Esophagus (tissue), 2 donors: ENCODE data around the gene NHEJ1. TPM values are rescaled to one million over a fixed set of nuclear protein-coding genes. Genes with fewer than 3 reads are reported as not detected.

Experiments used
- H3K27ac ChIP-seq, 2 donors: one replicate each; pipeline ENCODE4 v1.5.1; 2013; ENCODE audit warnings: low read depth in 2 of 2, mild to moderate bottlenecking in 2 of 2, inconsistent platforms in 1 of 2, low read length in 1 of 2, moderate library complexity in 1 of 2
- H3K27me3 ChIP-seq, 2 donors: one replicate each; pipeline ENCODE4 v1.6.1; 2013; ENCODE audit warnings: low read length in 2 of 2, control low read depth in 1 of 2, mild to moderate bottlenecking in 1 of 2; ENCODE audit not compliant: insufficient read depth in 2 of 2, control insufficient read depth in 1 of 2
- H3K36me3 ChIP-seq, 2 donors: one replicate each; pipeline ENCODE4 v1.6.1; 2013; ENCODE audit warnings: low read length in 1 of 2; ENCODE audit not compliant: control insufficient read depth in 2 of 2, insufficient read depth in 2 of 2
- H3K4me1 ChIP-seq, 2 donors: one replicate each; pipeline ENCODE4 v1.6.1; 2013; ENCODE audit warnings: low read length in 1 of 2; ENCODE audit not compliant: control insufficient read depth in 2 of 2, insufficient read depth in 2 of 2
- H3K4me3 ChIP-seq, 2 donors: one replicate each; pipeline ENCODE4 v1.5.1; 2013; ENCODE audit warnings: low read length in 2 of 2, mild to moderate bottlenecking in 2 of 2, low read depth in 1 of 2, moderate library complexity in 1 of 2
- H3K9me3 ChIP-seq, 2 donors: one replicate each; pipeline ENCODE4 v1.6.1; 2013; ENCODE audit warnings: mild to moderate bottlenecking in 2 of 2, low read depth in 1 of 2, low read length in 1 of 2, moderate library complexity in 1 of 2; ENCODE audit not compliant: control insufficient read depth in 2 of 2, insufficient read depth in 1 of 2
- WGBS, 2 donors: extraction: QIAGEN DNeasy Blood & Tissue Kit; methylation state at CpG; one replicate each; pipeline ENCODE4 v1.1.7; 2013; 5-methylcytosine and 5-hydroxymethylcytosine counted together
- polyA plus RNA-seq, 2 donors: library from polyadenylated mRNA; stranded (reverse); fragments of 200-250 nt; gene quantifications; one replicate each; pipeline ENCODE4 v1.2.3, GENCODE V29; 2013
- donor health status: healthy with polysubstance abuse.
- donor health status: Bipolar disorder and iron deficiency.

Gene NHEJ1
- polyA plus RNA-seq, 2 donors: 4.4 to 5.9 TPM

- Histone ChIP-seq H3K27ac (peak overlapping the region; percentile 99), H3K4me1 (peaks cover 0 to 11% of the 10 kb centered on the region in 2 donors), H3K36me3 (peaks cover under 1 to 31% of the 10 kb centered on the region in 2 donors), H3K27me3 (no peaks in the 10 kb centered on the region), H3K4me3 (peak overlapping the region; percentile 80 to 88), H3K9me3 (no peaks in the 10 kb centered on the region)
- WGBS, 2 donors: 2 to 3% methylated on average over 41 to 45 of the region's 45 CpGs
These were observed 15.6 kb upstream of the NHEJ1 start for GRCh38 chr2:219175928-219176817.

- peak overlapping the region in 1 of 2 donors; percentile 80 for H3K4me3 ChIP-seq
- WGBS, 2 donors: 81 to 82% methylated on average over 7 of the region's 7 CpGs
- H3K36me3 ChIP-seq: peaks cover 0 to 24% of the 10 kb centered on the region in 2 donors
- H3K27ac ChIP-seq: peak overlapping the region in 1 of 2 donors; percentile 17
- H3K27me3 ChIP-seq: no peaks in the 10 kb centered on the region
- no peaks in the 10 kb centered on the region for H3K9me3 ChIP-seq
- peaks cover 0 to 11% of the 10 kb centered on the region in 2 donors for H3K4me1 ChIP-seq
These were observed 14.9 kb upstream of the NHEJ1 start for GRCh38 chr2:219175486-219175885.

DNA sequence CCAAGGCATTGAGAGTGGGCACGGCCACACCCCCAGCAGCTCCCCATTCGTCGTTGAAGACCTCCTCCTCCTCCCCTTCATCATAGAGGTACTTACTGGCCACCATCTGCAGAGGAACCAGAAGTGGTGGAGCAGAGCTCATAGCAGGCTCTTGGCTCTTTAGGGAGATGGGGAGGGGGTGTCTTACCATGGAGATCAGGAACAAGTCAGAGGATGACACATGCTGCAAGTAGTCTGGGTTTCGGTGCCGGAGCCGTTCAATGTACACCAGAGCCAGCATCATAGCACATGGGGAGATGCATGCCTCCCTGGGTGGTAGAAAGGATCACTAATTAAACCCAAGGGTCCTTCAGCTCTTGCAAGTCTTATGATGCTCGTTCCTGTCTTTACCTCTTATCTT is 14.2 kb upstream of the NHEJ1 start:
- Histone ChIP-seq H3K4me1 (peaks cover 0 to 11% of the 10 kb centered on the region in 2 donors), H3K9me3 (no peaks in the 10 kb centered on the region), H3K4me3 (no peak overlapping the region), H3K36me3 (peaks cover 0 to 24% of the 10 kb centered on the region in 2 donors), H3K27ac (no peak overlapping the region), H3K27me3 (no peaks in the 10 kb centered on the region)
- 88 to 91% methylated on average over 7 of the region's 7 CpGs for WGBS, 2 donors

DNA sequence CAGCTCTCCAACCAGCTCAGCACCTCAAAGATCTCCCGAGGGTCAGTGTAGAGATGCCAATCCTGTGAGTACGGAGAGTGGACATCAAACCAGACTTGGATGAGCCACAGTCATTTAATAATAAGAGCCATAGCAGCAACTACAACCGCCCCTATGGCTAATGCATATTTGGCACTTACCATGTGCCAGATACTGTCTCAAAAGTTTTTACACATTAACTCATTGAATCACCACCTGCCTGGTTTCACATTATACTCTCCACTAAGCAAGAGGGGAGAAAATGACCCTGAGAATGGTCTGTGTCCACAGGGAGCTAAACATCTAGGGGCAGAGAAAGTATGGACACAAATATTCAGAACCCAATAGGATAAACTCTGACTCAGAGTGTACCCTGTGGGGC is 13.5 kb upstream of the NHEJ1 start:
- peaks cover 0 to 11% of the 10 kb centered on the region in 2 donors for H3K4me1 ChIP-seq
- WGBS, 2 donors: 85 to 88% methylated on average over 3 of the region's 3 CpGs

DNA sequence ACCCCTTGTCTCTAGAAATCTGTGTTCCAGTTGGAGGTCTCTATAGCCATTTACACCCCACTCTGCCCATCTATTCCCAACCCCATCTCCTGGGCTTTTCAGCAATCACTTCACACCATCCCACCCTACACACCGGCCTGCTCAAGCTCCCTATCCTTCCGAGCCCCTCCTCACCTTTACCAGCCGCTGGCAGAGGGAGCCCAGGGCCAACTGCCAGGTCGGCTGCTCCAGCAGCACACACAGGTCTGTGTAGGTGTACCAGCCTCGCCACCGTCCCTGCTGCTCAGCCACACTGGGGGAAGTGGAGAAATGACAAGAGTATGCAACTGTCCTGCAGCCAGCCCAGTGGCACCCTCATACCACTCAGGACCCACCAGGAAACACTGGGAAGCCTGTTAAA is 12.6 kb upstream of the NHEJ1 start:
- no peaks in the 10 kb centered on the region for H3K27me3 ChIP-seq
- 91 to 93% methylated on average over 6 of the region's 6 CpGs for WGBS, 2 donors
- H3K36me3 ChIP-seq: peaks cover 0 to 21% of the 10 kb centered on the region in 2 donors

More for the DNA sequence above, 13.5 kb upstream of the NHEJ1 start:
- Histone ChIP-seq H3K4me3 (no peak overlapping the region), H3K9me3 (no peaks in the 10 kb centered on the region), H3K27me3 (no peaks in the 10 kb centered on the region), H3K36me3 (peaks cover 0 to 21% of the 10 kb centered on the region in 2 donors), H3K27ac (no peak overlapping the region)

GRCh38 chr2:219172231-219173154 is 11.9 kb upstream of the NHEJ1 start:
- Histone ChIP-seq H3K4me3 (no peak overlapping the region), H3K9me3 (no peaks in the 10 kb centered on the region), H3K27me3 (no peaks in the 10 kb centered on the region), H3K27ac (no peak overlapping the region), H3K36me3 (peaks cover 0 to 21% of the 10 kb centered on the region in 2 donors), H3K4me1 (peaks cover 0 to 6% of the 10 kb centered on the region in 2 donors)
- WGBS, 2 donors: 88 to 89% methylated on average over 16 of the region's 16 CpGs

More for the DNA sequence above, 12.6 kb upstream of the NHEJ1 start:
- Histone ChIP-seq H3K4me1 (peaks cover 0 to 6% of the 10 kb centered on the region in 2 donors), H3K27ac (no peak overlapping the region), H3K4me3 (no peak overlapping the region), H3K9me3 (no peaks in the 10 kb centered on the region)

GRCh38 chr2:219171231-219171651 is 10.6 kb upstream of the NHEJ1 start:
- peaks cover 0 to 21% of the 10 kb centered on the region in 2 donors for H3K36me3 ChIP-seq
- no peaks in the 10 kb centered on the region for H3K27me3 ChIP-seq
- H3K4me1 ChIP-seq: peaks cover 0 to 6% of the 10 kb centered on the region in 2 donors
- WGBS, 2 donors: 34 to 43% methylated on average over 6 of the region's 6 CpGs
- H3K4me3 ChIP-seq: no peak overlapping the region
- H3K9me3 ChIP-seq: no peaks in the 10 kb centered on the region
- peak overlapping the region; percentile 61 to 78 for H3K27ac ChIP-seq

GRCh38 chr2:219169930-219170654 is 9.5 kb upstream of the NHEJ1 start, which contains the start of gene SLC23A3:
Gene SLC23A3, minus strand, starts transcription at chr2:219170029. Its CDS starts 45 bp downstream, at chr2:219169984.
- H3K9me3 ChIP-seq: no peaks in the 10 kb centered on the region
- no peaks in the 10 kb centered on the region for H3K27me3 ChIP-seq
- H3K4me1 ChIP-seq: peaks cover 0 to 3% of the 10 kb centered on the region in 2 donors
- 84 to 90% methylated on average over 10 of the region's 10 CpGs for WGBS, 2 donors
- H3K4me3 ChIP-seq: no peak within 1 kb of the TSS
- H3K36me3 ChIP-seq: peaks cover 0 to 20% of the 10 kb centered on the region in 2 donors
- no peak within 1 kb of the TSS for H3K27ac ChIP-seq

DNA sequence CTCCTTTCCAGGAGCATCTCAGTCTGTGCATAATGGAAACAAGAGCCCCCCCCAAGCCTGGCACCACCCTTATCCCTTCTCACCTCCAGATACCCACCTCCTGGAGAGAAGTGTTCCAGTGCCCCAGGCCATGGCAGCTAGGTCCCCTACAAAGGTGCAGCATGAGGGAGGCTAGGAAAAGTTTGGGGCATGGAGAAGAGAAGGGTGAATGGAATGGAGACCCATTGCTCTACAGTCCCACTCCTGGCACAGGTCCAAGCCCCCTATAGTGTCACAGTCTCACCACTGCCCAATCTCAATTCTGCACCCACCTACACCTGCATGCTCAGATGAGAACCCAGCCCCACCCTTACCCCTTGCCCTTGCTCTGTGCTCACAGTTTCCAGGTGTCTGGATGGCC is 8.3 kb upstream of the NHEJ1 start:
- Histone ChIP-seq H3K27ac (no peak overlapping the region), H3K4me1 (peaks cover 0 to 3% of the 10 kb centered on the region in 2 donors), H3K4me3 (no peak overlapping the region), H3K36me3 (peaks cover 0 to 12% of the 10 kb centered on the region in 2 donors), H3K9me3 (no peaks in the 10 kb centered on the region), H3K27me3 (no peaks in the 10 kb centered on the region)
